Astrocyte (in vitro differentiated cells and primary cell): ENCODE data around the gene PDLIM1. TPM values are rescaled to one million over a fixed set of nuclear protein-coding genes. Genes with fewer than 3 reads are reported as not detected.
A peak's percentile ranks its signal among the peaks of the same experiment; 100 is the strongest.
"Not testable (repeated sequence)": the region's sequence is repeated elsewhere in the genome, so short reads cannot be mapped to it uniquely, and the experiment has no call there.

ENCODE experiments used
- DNase-seq: peaks from one replicate; pipeline ENCODE4 v3.0.0-alpha.2; 2010; ENCODE audit warnings: low read depth
- FAIRE-seq: peaks from 2 replicates; lab custom pipeline; 2011; peaks lifted over from hg19 to GRCh38; lab: Jason Lieb, UNC
- H2AFZ ChIP-seq: 2 replicates; pipeline ENCODE4 v1.6.0; 2012; ENCODE audit warnings: low read depth, low read length, inconsistent platforms
- H3K27ac ChIP-seq: 2 replicates; pipeline ENCODE4 v1.5.1; 2011; ENCODE audit warnings: low read depth, low read length, inconsistent platforms
- H3K27me3 ChIP-seq: 2 replicates; pipeline ENCODE4 v1.6.0; 2011; ENCODE audit warnings: low read length, inconsistent platforms; ENCODE audit not compliant: insufficient read depth
- H3K36me3 ChIP-seq: 2 replicates; pipeline ENCODE4 v1.5.1; 2011; ENCODE audit warnings: low read length, inconsistent platforms; ENCODE audit not compliant: insufficient read depth
- H3K4me1 ChIP-seq: 2 replicates; pipeline ENCODE4 v1.5.1; 2011; ENCODE audit warnings: low read length, inconsistent platforms; ENCODE audit not compliant: insufficient read depth
- H3K4me2 ChIP-seq: 2 replicates; pipeline ENCODE4 v1.6.0; 2012; ENCODE audit warnings: low read length, inconsistent platforms
- H3K4me3 ChIP-seq: 2 replicates; pipeline ENCODE4 v1.5.1; 2011; ENCODE audit warnings: low read depth, mild to moderate bottlenecking, low read length, inconsistent platforms; ENCODE audit not compliant: insufficient read depth
- H3K79me2 ChIP-seq: 2 replicates; pipeline ENCODE4 v1.6.0; 2012; ENCODE audit warnings: mild to moderate bottlenecking, low read length, inconsistent platforms; ENCODE audit not compliant: insufficient read depth
- H3K9ac ChIP-seq: 2 replicates; pipeline ENCODE4 v1.6.0; 2012; ENCODE audit warnings: mild to moderate bottlenecking, low read length, inconsistent platforms
- H3K9me3 ChIP-seq: 2 replicates; pipeline ENCODE4 v1.5.1; 2012; ENCODE audit warnings: low read depth, mild to moderate bottlenecking, low read length, inconsistent platforms; ENCODE audit not compliant: insufficient read depth
- H4K20me1 ChIP-seq: 2 replicates; pipeline ENCODE4 v1.6.0; 2012; ENCODE audit warnings: low read length, inconsistent platforms; ENCODE audit not compliant: insufficient read depth
- H3K27ac Mint-ChIP-seq: one replicate; pipeline ENCODE4 v1.8.0; 2021; ENCODE audit warnings: mild to moderate bottlenecking, mixed read lengths; ENCODE audit not compliant: unreplicated experiment
- H3K27me3 Mint-ChIP-seq: one replicate; pipeline ENCODE4 v1.8.0; 2021; ENCODE audit warnings: low read depth, mixed read lengths; ENCODE audit not compliant: unreplicated experiment
- H3K36me3 Mint-ChIP-seq: one replicate; pipeline ENCODE4 v1.8.0; 2021; ENCODE audit warnings: low read depth, mixed read lengths; ENCODE audit not compliant: unreplicated experiment
- H3K4me1 Mint-ChIP-seq: one replicate; pipeline ENCODE4 v1.8.0; 2021; ENCODE audit warnings: low read depth, mixed read lengths; ENCODE audit not compliant: unreplicated experiment
- H3K4me3 Mint-ChIP-seq: one replicate; pipeline ENCODE4 v1.8.0; 2021; ENCODE audit warnings: mild to moderate bottlenecking, moderate library complexity, mixed read lengths; ENCODE audit not compliant: unreplicated experiment
- H3K9me3 Mint-ChIP-seq: one replicate; pipeline ENCODE4 v1.8.0; 2021; ENCODE audit warnings: mild to moderate bottlenecking, mixed read lengths; ENCODE audit not compliant: unreplicated experiment
- CTCF ChIP-seq: IDR thresholded peaks from 2 replicates; pipeline ENCODE4 v1.5.1; 2011; ENCODE audit warnings: low read depth, mild to moderate bottlenecking, inconsistent platforms, low read length, moderate library complexity; ENCODE audit not compliant: insufficient read depth
- EZH2 ChIP-seq: IDR thresholded peaks from 2 replicates; pipeline ENCODE4 v1.6.1; 2012; ENCODE audit warnings: mild to moderate bottlenecking, low read length, inconsistent platforms; ENCODE audit not compliant: insufficient read depth
- total RNA-seq: library from RNA; stranded (reverse); gene quantifications from 2 replicates; pipeline ENCODE4 v1.2.1, GENCODE V29; 2021

PDLIM1 gene
- total RNA-seq, 1 donor from 2014 or later, result 320 TPM

GRCh38 chr10:95209509-95210127 is 81.2 kb downstream of the PDLIM1 start:
- Mint-ChIP-seq H3K9me3 (no peaks in the 10 kb centered on the region), H3K4me3 (no peak overlapping the region), H3K27me3 (no peaks in the 10 kb centered on the region), H3K4me1 (peaks cover 15% of the 10 kb centered on the region), H3K27ac (no peak overlapping the region), H3K36me3 (no peaks in the 10 kb centered on the region)
- Histone ChIP-seq H4K20me1 (no peaks in the 10 kb centered on the region), H3K36me3 (no peaks in the 10 kb centered on the region), H3K9me3 (no peaks in the 10 kb centered on the region), H3K4me2 (no peak overlapping the region), H3K27me3 (no peaks in the 10 kb centered on the region), H3K4me3 (no peak overlapping the region), H3K4me1 (peaks cover under 1% of the 10 kb centered on the region), H2AFZ (no peak overlapping the region), H3K9ac (no peak overlapping the region), H3K27ac (no peak overlapping the region), H3K79me2 (no peaks in the 10 kb centered on the region)
- TF ChIP-seq EZH2, result no peak
- FAIRE-seq, result no peak
- DNase-seq, result no peak

DNA sequence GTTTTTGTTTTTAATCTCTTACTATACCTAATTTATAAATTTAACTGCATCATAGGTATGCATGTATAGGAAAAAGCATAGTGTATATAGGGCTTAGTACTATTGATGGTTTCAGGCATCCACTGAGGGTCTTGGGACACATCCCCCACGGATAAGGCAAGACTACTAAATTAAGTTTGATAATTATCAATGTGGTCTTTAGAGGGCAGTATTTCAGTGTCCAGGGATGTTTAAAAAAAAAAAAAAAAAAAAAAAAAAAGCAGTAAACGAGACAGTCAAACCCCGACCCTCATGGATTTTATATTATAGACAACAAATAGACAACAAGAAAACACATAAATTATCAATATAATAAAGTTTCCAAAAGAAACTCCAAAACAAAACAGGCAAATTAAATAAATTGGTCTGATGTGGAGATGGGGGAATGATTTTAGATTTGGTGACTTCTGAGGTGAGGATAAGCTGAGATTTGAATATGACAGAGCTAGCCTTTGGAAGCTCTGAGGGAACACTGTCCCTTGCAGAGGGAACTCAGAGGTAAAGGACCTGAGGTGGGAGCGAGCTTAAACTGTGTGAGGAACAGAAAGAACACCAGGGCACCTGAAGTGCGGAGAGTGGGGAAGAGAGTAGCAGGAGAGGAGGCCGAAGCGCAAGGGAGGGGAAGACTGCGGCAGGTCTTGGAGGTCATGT is 82.0 kb downstream of the PDLIM1 start:
- Mint-ChIP-seq H3K4me3 (no peak overlapping the region), H3K9me3 (no peaks in the 10 kb centered on the region), H3K27ac (no peak overlapping the region), H3K27me3 (no peaks in the 10 kb centered on the region), H3K36me3 (peaks cover 2% of the 10 kb centered on the region), H3K4me1 (peaks cover 8% of the 10 kb centered on the region)
- no peaks in the 10 kb centered on the region for H3K4me1 ChIP-seq
- no peak overlapping the region for H2AFZ ChIP-seq
- DNase-seq (no peak), FAIRE-seq (no peak)
- H3K4me3 ChIP-seq, result no peak overlapping the region
- no peaks in the 10 kb centered on the region for H3K9me3 ChIP-seq
- no peaks in the 10 kb centered on the region for H3K27me3 ChIP-seq
- H3K27ac ChIP-seq, result no peak overlapping the region
- no peaks in the 10 kb centered on the region for H3K36me3 ChIP-seq
- H3K9ac ChIP-seq, result no peak overlapping the region
- H3K4me2 ChIP-seq, result no peak overlapping the region
- TF ChIP-seq CTCF (peak; percentile 40), EZH2 (no peak)
- H4K20me1 ChIP-seq, result no peaks in the 10 kb centered on the region
- no peaks in the 10 kb centered on the region for H3K79me2 ChIP-seq

DNA sequence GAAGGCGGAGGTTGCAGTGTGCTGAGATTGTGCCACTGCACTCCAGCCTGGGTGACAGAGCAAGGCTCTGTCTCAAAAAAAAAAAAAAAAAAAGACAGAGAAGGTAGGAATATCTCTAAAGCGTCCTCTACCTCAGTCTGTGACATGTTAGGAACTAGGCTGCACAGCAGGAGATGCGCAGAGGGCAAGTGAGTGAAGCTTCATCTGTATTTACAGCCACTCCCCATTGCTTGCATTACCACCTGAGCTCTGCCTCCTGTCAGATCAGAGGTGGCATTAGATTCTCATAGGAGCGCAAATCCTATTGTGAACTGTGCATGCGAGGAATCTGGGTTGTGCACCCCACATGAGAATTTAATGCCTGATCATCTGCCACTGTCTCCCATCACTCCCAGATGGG is 87.9 kb downstream of the PDLIM1 start:
- H3K4me3 ChIP-seq, H3K4me1 ChIP-seq, H3K36me3 Mint-ChIP-seq, H3K27me3 ChIP-seq, H2AFZ ChIP-seq, FAIRE-seq, H3K36me3 ChIP-seq, H3K4me2 ChIP-seq, H3K27ac Mint-ChIP-seq, H3K27me3 Mint-ChIP-seq, H3K4me3 Mint-ChIP-seq, H3K27ac ChIP-seq, H3K79me2 ChIP-seq, DNase-seq, H3K9ac ChIP-seq, H3K9me3 ChIP-seq, H3K4me1 Mint-ChIP-seq, H4K20me1 ChIP-seq, H3K9me3 Mint-ChIP-seq: not testable (repeated sequence)
